GM10266 (cell line): Measurements from ENCODE around the gene SLC25A21.

Source experiments
- DNase-seq: peaks from one replicate; pipeline ENCODE4 v3.0.0; 2012; ENCODE audit errors: extremely low spot score
- TF ChIP-seq, protein P1 (sequence below): IDR thresholded peaks from 2 replicates; pipeline ENCODE4 v1.5.1; 2012; ENCODE audit warnings: mild to moderate bottlenecking, low read depth; ENCODE audit not compliant: control insufficient read depth, insufficient read depth; ENCODE audit errors: missing control alignments

Gene SLC25A21

DNA sequence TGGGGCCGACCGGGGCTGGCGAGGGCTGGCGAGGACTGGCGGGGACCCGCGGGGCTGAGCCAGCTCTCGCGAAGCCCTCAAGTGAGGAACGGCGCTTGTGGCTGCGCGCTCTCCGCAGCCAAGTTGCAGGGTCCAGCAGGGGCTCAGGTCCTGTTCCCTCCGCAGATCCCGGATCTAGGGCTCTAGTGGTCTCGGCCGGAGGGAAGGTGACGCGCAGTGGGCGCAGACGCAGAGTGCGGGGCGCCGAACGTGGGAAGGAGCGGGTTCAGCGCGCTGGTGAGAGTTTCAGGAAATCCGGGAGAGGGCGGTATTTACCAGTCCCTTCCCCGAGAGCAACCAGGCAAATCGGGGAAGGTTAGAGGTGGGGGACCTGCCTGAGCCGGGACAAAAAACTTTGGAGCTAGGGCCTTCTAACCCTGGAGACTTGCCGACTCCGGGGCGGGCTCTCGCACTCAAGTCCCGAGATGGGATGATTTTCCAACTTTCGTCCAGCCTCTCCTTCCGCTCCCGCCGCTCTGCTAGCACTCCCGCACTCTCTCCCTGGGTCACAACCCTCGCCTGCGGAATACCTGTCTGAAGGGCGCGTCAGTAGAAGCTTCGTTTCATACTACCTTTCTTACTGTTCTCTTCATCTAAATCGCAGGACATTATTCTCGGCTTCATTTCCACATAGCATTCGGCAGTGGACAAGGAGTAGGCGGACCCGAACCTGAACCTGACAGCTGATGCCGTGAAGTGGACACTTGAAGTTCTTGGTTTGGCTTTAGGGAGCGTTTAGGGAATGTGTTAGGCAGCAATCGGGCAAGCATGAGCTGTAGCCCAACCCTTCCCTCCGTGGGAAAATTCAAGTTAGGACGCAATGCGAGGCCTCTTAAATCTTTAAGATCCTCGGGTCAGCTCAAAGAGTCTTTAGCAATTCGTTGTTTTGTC, 524.3 kb downstream of the SLC25A21 start:
- DNase-seq, result no peak
- TF ChIP-seq, protein P1, sequence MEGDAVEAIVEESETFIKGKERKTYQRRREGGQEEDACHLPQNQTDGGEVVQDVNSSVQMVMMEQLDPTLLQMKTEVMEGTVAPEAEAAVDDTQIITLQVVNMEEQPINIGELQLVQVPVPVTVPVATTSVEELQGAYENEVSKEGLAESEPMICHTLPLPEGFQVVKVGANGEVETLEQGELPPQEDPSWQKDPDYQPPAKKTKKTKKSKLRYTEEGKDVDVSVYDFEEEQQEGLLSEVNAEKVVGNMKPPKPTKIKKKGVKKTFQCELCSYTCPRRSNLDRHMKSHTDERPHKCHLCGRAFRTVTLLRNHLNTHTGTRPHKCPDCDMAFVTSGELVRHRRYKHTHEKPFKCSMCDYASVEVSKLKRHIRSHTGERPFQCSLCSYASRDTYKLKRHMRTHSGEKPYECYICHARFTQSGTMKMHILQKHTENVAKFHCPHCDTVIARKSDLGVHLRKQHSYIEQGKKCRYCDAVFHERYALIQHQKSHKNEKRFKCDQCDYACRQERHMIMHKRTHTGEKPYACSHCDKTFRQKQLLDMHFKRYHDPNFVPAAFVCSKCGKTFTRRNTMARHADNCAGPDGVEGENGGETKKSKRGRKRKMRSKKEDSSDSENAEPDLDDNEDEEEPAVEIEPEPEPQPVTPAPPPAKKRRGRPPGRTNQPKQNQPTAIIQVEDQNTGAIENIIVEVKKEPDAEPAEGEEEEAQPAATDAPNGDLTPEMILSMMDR, result peak; percentile 12

DNA sequence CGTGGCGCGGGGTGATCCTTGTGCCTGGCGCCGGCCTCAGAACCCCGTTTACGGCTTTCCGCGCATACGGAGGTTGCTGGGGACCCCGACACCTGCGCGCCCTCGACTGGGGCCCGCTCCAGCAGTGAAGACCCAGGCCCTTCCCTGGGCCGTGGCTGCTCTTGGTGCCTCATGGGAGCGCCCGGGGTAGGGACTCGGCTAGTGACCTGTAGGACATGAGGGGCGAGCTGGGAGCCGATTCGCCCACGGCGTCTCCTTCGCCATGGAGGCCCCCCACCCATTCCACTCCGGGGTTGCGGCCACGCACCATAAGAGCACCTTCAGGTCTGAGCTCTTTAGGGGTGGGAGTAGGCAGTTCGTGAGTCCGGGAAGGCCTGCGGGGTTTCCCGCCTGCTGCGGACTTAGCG, 525.0 kb downstream of the SLC25A21 start:
- DNase-seq, result no peak
- TF ChIP-seq, protein P1, result no peak

DNA sequence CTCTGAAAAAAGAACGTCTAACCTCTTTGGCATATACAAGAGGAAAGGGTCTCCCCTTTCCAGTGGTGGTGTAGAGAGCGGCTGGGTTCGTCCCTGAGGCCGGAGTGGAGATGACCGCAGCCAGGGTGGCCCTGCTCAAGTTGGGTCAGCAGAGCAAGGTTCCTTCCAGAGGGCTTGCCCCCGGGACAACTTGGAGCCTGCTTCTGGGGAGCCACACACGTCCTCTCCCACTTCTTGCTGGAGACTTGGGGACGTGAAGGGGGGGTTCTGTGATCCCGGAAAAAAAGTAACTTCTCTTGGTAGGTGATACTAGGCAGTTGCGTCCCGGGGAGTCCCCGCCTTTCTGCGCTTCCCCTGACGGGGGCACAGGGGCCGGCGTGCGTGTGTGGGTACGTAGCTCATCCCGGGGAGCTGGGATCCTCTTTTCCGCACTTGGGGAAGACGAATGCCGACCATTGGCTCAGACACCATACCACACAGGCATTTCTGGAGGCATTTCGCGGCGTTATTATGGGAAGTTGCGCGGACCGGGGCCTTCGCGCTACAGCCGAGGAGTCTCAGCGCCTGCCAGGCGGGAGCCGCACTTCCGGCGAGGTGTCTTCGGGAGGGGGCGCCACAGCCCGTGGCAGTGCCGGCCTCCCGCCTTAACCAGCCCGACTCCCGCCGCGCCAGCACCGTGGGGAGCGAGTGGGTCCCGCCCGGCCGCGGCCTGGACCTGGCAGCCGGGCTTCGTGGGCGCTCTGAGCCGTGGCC, 525.6 kb downstream of the SLC25A21 start:
- TF ChIP-seq, protein P1, result no peak
- DNase-seq, result no peak

DNA sequence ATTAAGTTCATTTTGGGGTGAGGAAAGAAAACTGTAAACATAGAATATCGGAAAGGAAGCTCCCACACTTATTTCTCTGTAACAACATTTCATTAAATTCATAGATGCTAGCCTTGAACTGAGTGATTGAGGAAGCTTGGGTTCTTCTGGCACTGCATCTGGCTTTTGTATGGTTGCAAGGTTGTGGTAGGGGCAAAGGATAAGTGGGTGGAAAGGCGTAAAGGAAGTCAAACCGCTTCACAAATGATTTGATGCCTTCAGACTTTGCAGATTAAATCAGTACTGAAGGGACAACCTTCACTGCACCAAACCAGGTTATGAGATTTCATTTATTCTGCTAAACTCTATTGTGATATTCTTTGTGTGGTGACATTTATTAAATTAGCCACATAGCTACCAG, 538.8 kb downstream of the SLC25A21 start:
- no peak for DNase-seq
- TF ChIP-seq, protein P1, result no peak
